GM18498 (cell line): ENCODE measurements around the gene APBB2.
"Not testable (repeated sequence)": the region's sequence is repeated elsewhere in the genome, so short reads cannot be mapped to it uniquely, and the experiment has no call there.

Source experiments
- ATAC-seq: cut with Tn5 transposase; IDR thresholded peaks from one replicate; pipeline ENCODE4 v1.9.1; 2021; ENCODE audit warnings: mild to moderate bottlenecking, moderate library complexity; ENCODE audit not compliant: unreplicated experiment

Gene APBB2

DNA sequence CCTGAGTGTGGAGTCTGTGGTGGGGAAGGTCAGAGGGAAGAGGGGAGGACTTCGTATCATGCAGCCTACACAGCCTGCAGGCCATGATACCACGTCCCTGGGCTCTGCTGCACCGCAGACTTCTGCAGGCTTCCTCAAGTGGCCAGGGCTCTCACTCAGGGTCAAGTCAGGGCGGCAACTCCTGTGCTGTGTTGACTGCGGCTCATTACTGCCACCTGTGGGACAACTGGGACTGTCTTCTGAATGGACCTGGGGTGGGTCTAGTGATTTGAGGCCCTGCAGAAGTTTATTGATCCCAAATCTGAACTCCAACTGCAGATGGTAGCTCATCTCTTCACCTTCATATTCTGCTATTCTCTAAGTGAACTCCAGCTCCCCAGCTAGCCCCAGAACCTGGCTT is 297.5 kb downstream of the APBB2 start:
- ATAC-seq = peak; percentile 84

DNA sequence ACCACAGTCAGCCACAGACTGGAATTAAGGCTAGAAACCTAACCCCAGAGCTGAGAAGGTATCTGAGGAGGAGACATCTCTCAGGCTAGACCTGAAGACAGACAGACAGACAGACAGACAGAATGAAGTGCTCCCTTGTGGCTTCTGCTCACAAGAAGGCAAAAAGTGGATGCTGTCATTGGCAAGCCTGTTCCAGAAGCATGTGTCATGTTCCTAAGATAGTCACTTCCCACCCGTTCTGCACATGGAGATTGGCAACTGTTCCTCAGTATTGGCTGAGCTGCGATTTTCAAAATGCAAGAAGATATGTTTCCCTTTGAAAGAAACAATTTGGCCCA is 298.2 kb downstream of the APBB2 start:
- no peak for ATAC-seq

DNA sequence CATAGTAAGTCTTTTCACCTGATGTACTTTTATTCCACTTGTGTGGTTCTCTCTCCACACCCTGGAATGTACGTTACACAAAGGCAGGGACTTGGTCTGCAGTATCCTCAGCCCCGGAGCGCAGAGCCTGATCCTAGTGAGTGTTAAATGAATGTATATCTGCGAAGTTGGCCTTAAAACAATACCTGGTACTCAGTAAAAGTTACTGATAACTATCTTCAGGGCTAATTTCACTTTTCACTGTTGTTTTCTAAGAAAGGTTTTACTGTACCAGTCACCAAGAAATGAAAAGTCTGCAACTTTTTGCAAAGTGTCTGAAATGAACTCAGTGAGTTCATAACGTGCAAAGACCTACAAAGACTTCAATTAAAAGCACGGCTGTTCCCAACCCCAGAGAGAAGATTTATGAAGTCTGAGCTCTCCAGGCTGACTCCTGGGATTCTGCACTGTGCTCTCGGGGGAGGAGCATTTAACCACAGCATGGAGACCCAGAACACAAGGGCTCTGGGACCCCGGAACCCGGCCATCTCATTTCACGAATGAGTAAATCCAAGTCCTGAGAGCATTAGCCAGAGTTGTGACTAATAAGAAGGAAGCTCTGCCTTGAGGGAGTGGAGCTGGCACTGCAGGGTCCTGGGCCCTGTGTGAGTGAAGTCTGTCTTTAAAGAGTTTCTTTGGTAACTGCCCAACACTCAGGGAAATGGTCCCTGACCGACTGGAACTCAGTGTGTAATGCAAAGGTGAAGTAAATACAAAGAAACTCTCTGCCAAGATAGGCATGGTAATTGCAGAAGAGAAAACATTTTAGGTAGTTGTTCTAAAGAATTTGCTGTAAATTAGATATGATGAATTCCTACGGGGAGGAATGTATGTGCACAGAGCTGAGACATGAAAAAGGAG is 298.8 kb downstream of the APBB2 start:
- ATAC-seq = no peak

DNA sequence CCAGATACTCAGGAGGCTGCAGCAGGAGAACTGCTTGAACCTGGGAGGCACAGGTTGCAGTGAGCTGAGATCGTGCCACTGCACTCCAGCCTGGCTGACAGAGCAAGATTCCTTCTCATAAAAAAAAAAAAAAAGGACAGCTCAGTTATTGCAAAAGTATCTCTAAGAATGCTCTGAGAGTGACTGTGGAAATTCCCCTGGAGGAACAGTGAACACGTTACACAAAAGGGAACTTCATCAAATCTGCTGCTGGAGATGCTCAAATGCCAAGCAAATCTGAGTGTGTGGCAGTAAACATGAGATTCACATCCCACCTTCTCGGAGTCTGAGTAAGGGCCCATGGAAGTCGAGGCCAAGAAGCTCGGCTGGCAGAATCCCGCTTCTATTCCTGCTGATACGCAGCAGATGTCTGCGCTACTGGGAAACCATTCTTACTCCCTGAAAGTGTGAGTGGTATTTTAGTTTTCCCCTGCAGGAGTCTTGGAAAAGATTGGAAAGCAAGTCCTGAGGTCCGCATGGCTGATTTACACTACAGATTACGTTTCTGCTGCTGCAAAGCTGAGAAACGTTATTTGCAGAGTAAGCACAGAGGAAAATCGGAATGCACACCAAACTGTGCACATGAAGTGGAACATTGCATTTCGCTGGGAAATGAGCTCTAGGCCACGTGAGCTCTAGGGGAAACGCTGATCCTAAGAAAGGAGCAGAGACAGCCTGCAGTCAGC is 301.7 kb downstream of the APBB2 start:
- ATAC-seq = no peak

DNA sequence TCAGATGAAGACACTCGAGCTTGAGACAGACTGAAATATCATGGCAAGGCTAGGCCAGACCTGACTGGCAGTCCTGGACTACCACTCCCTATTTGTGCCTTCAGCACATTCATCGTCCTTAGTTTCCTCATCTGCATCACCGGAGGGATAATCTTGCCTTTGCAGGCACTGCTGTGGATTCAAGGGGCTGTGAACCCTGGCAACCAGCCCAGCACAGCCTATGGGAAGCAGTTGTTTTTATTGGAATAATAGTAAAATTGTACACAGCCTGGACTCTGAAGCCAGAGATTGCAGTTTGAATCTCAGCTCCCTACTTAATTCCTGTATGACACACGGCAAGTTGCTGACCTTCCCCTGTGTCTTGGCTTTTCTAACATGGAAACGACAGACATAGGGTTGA is 303.6 kb downstream of the APBB2 start:
- ATAC-seq = no peak

DNA sequence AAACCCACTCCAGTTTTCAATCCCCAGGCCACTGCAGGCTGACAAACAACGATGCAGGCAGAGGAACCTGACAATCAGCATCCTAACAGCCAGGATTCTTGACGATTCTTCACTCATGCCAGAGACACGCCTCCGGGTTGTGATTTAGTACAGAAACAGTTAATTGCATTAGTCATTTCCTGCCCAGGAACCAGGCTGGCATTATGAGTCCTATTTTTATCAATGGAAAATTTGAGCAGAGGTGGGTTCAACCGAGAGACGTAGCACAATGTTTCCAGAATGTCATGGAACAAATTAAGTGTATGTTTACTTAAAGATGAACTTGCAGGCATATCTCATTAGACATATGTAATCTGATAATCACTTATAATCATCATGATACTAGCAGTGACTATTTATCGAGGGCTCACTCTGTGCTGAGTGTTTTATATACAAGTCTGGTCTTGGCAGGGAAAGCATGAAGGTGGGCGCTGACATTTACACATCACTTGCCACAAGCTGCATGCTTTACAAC is 304.9 kb downstream of the APBB2 start:
- no peak for ATAC-seq

DNA sequence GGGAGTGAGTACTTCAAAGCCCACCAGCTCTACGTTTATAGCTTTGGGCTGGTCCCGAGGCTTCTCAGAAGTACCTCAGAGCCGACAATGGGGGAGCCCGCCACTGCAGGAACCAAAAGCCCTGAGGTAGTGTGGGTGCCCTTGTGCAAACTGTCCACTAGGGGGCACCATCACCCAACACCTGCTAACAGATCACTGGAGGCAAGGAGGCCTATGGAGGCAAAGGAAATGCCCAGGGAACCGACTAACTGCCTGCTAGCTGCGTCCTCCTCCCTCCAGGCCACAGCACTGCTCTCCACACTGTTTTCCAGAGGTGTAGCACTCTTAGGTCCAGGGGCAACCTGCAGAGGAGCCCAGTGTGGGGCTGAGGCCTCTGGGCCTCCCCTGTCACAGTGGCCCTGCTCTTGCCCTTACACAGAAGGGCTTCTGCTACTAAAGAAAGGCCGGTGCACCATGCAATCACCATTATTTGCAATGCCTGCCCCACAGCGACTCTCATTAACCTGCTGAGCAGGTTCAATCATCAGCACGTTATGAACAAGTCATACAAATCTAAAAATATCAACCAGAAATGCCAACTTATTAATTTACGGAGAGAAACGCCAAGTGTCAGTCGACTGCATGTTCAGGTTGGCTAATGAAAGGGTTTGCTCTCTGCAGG is 305.5 kb downstream of the APBB2 start:
- peak; percentile 94 for ATAC-seq

DNA sequence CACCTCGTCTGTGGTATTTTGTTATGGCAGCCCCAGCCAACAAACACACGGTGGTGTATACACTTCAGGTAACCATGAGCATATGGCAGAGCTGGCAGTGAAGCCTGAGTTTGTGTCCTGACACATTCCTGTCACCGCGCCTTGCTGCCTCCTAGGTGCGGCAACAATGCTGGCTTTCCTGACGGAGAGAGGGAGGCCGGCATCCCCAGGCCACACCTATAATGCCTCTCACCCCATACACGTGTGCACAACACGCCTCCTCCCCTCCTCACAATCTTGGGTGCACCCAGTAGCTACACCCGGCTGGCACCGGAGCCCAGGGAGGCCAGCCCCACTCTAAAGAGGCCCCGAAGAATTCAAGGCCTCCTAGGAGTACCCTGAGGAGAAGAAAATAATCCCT is 306.0 kb downstream of the APBB2 start:
- peak; percentile 2 for ATAC-seq

DNA sequence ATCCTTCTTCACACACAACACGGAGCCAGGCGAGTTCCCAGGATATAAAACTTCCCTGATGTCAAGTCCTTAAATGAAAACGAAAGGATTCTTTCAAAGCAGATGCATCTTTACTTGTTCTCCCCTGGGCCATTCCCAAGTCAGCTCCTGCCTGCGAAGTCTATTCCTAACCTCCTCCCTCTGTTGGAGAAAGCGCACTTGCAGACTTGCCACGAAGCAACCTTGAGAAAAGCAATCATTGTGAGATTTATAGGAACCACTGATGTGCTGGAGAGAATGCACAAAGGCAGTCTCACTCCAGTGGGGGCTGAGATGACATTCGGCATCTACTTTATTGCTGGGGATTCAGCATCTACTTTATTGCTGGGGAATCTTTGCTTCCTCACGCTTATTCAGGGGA is 308.9 kb downstream of the APBB2 start:
- ATAC-seq = no peak

DNA sequence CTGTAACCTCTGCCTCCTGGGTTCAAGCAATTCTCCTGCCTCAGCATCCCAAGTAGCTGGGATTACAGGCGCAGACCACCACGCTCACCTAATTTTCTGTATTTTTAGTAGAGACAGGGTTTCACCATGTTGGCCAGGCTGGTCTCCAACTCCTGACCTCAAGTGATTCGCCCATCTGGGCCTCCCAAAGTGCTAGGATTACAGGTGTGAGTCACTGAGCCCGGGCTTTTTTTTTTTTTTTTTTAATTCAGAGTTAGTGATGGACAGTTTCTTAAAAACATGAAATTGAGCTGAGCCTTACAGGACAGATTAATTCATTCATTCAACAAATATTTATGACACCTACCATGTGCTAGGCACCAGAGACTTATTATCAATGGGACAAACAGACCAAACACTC is 313.8 kb downstream of the APBB2 start:
- not testable (repeated sequence) for ATAC-seq

DNA sequence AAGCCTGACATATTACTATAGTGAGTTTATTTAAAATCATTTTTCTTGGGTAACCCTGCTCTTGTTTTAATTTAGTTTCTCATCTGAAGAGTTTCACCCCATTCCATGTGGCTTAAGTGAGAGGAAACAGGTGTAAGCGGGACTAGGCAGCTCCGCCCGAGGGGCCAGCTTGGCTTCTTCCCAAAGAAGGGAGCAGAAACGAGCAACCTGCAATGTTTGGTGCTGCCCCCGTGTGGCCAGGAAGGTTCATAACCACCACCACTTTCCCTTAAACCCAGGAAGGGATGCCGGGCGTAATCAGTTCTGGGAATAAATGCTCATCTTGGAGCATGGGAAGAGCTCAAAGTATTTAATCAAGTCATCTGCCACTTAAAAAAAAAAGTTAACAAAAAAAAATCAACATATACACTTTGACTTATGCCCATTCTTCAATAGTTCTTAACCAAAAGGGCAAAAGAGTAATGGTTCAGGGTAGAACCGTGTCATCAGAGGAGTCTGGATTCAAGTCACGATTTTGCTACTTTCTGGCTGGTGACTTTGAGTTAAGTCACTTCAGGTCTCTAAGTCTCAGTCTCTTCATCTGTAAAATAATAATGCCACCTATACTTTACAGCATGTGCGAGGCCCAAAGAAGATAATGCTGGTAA is 316.7 kb downstream of the APBB2 start:
- ATAC-seq = peak; percentile 74

DNA sequence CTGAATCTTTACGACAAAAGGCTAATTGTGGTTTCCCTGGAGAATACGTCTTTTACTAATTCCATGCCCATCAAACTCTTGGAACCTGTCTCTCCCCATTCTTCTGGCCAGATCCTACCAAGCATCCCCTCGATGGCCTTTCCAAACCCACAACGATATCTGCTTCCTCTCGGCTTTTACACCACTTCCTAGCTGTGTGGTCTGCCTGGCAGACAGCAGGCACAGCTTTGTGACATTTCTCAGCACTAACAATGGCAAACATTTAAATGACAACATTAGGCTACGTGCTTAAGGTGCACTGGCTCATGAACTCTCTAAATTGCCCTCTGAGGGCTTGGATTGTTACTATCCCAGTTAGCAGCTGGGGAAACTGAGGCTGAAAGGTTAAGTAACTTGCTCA is 323.6 kb downstream of the APBB2 start:
- no peak for ATAC-seq

DNA sequence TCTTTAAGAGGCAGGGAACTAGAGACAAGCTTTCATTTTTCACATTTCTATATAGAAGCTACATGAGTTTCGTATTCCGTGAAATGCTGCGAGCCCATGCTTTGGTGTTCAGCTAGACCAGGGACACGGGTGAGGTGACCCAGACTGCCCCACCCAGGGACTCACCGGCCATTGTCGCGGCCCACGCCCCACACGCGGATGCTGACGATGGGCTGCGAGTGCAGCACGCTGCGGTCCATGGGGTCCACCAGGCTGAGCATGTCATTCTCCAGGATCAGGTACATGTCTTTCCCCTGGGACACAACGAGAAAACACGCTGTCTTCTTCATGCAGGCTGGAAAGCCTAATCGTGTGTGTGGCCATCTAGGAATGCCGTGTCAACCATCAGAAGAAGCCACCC is 324.1 kb downstream of the APBB2 start:
- ATAC-seq = no peak

DNA sequence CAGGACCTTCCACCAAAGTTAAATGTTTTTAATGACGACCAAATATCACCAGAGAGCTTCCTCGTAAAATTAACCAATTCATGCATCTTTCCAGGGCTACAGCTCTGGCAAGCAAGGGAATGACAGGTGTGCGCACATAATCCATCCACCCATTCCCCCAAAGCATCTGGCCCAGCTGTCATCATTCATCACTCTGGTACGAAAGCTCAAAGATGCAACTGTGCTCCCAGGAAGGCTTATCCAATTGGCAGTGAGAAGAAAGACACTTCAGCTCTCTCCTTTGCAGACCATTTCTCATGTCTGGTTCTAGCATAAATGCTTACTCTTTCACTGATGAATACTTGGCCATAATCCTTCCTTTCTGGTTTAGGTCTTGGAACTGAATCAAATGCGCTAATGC is 325.4 kb downstream of the APBB2 start:
- ATAC-seq = no peak

DNA sequence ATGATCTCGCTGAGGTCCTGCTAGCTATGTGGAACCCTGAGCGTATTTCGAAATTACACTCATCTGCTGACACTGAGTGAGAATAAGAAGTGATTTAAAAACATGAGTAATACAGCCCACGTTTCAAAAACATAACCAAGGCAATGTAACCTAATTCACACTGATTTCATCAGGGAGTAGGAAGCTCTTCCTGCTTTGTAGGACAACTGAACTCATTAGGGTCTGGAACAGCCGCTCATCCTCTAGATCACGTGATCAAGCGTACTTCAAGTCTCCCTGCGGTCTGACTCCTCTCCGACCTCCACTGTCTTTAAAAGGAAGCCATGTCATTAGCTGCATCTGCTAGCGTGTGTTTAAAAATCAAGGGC is 326.6 kb downstream of the APBB2 start:
- ATAC-seq = no peak

DNA sequence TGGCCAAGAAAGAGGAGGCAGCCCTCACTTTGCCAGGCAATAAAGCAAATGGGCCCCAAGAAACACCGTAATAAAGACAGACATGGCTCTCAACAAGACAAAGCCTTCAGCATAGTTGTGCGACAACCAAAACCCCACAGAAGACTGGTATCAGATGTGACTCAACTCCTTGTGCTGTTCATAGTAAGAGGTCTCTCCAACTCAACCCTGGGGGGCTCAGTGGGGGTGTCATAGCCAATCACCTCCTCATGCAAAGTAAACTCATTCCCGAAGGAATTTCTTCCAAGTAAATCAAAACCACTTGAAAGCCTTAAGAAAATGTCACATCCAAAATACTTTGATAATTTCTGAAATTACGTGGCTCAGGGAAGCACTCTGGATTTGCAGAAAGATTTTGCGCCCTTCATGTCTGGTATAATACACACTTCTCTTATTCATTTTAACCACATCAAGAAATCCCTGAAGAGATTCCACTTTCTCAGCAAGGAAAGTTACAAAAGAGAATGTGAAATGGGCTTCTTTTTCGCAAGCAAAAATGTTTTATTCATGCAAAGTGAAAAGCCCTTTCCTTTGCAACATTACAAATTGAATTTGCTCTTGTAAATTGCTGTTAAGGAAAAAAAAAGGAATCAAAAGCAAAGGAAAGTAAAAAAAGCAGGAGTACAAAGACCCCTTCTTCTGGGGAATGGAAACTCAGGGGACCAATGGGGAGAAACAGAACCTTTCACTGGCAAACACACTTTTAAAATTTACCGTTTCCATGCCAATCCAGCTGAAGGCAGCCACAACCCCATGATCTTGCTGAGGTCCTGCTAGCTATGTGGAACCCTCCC is 327.2 kb downstream of the APBB2 start:
- no peak for ATAC-seq

DNA sequence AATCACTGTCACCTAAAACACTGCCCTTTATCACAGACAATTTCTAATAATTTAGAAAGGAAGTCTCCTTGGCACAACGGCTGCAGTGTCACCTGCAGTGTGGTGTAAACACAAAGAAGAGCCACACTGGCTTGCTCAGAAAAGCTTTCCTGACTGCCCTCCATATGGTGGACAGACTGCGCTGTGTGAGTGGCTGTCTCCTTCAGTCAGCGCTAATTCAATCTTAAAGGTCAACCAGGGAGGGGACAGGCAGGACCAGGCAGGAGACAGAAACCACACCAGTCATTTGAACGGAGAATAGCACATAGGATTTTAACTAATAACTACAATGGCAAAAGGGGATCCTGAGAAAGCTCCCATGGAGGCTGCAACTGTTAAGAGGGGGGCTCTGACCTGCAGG is 332.5 kb downstream of the APBB2 start:
- ATAC-seq = no peak

DNA sequence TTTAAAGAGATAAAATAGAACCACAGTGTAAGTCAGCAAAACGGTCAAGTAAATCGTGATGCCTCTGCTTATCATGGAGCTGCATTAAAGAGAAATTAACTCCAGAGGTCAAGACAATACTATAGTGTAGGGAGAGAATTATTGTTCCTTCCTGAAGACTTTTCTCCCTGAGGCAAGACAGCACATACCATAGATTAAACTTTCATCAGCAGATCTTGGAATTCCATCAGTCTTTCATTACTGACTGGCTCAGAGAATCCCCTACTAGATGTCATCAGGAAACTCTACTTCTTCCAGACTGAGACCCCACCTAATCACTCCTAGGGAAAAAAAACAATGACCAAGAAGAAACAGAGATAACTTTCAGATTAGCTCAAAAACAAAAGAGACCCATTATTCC is 333.2 kb downstream of the APBB2 start:
- no peak for ATAC-seq

DNA sequence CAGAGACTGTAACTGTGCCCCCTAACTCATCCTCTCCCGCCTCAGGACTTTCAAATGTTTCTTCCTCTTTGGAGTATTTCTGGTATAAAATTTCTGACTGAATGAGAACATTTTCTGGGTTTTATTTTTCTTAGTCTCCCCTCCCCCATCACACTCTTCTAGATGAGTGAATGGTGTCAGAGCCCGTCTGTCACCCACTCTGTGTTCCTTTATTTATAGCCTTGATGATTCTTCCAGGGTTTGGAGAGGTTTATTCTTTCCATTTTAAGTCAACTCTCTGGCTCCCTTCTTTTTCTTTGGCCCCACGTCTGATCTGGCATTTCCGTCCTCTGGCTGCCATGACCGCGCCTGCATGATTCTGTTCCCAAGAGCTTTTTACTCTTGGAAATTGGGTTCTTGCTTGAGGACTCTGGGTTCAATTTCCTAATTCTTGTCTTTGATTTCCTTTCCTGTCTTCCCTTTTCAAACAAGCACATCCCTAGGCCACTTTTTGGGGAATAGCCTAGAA is 335.7 kb downstream of the APBB2 start:
- no peak for ATAC-seq

DNA sequence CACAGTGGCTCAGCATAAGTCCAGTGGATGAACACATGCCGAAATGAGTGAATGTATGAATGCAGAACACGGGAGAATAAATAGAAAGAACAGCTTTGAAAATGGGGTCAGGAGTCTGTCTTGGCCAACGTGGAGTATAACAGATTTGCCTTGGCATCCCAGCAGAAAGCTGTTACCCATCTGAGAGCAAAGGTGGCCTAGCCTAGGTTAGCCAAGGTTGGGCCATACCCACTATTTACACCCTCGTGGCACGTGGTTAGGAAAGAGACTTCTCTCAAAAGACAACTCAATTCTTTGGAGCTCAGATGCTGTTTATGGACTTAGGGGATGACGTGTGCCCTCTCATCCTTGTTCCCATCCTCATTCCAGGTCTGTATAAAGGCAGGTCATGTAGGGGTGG is 337.3 kb downstream of the APBB2 start:
- ATAC-seq = no peak
